HG02852 (cell line): ENCODE measurements around the gene ARHGEF28.

Source experiments
- ATAC-seq: cut with Tn5 transposase; IDR thresholded peaks from one replicate; pipeline ENCODE4 v1.9.1; 2021; ENCODE audit warnings: mild to moderate bottlenecking, moderate library complexity; ENCODE audit not compliant: unreplicated experiment

Gene ARHGEF28

GRCh38 chr5:73985145-73985544 is 359.1 kb downstream of the ARHGEF28 start:
- no peak for ATAC-seq

DNA sequence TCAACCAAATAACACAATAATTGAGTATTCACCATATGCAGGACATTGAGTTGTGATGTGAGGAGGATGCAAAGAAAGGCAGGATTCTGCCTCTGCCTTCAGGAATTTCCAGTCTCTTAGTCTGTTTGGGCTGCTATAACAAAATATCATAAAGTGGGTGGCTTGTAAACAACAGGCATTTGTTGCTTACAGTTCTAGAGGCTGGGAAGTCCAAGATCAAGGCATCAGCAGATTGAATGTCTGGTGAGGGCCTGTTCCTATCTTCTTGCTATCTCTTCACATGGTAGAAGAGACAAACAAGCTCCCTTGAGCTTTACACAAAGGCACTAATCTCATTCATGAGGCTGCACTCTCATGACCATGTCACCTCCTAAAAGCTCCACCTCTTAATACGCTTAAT is 360.7 kb downstream of the ARHGEF28 start:
- no peak for ATAC-seq

DNA sequence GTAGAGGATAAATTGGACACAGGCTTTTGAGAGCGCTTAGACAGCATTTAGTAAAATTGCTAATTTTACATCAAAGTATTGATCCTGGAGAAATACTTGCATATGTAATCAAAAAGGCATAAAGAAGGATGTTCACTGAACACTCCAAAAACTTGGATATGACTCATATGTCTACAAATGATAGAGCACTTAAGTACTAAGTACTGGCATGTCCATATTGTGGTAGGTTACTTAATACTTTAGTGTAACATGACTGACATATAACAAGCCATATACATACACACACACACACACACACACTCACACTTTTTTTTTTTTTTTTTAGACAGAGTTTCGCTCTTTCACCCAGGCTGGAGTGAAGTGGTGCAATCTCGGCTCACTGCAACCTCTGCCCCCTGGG is 361.9 kb downstream of the ARHGEF28 start:
- ATAC-seq, result no peak

GRCh38 chr5:73989956-73990355 is 364.0 kb downstream of the ARHGEF28 start:
- no peak for ATAC-seq
